ENCODE data around the gene N4BP2L1. TPM values are rescaled to one million over a fixed set of nuclear protein-coding genes. Genes with fewer than 3 reads are reported as not detected.
A peak's percentile ranks its signal among the peaks of the same experiment; 100 is the strongest.

Gene N4BP2L1
- total and polyA plus RNA-seq, 4 donors = 11.0 to 64.6 (median 26.5) TPM

- TF ChIP-seq REST (IDR thresholded peaks at IDR 0.05) (no peak), GABPA (IDR thresholded peaks at IDR 0.05 in 1 of 2, conservative IDR thresholded peaks at IDR 0.05 in 1 of 2) (no peak), SP1 (IDR thresholded peaks at IDR 0.05) (no peak), ZBTB33 (IDR thresholded peaks at IDR 0.05) (no peak)
These were observed 24.8 kb downstream of the N4BP2L1 start (continued) for GRCh38 chr13:32403108-32403507.

- no peak for DNase-seq (ENCODE audit: low spot score)
- no peaks in the 10 kb centered on the region for H3K36me3 ChIP-seq (ENCODE audit: control insufficient read depth in 4 of 4, insufficient read depth in 3 of 4, low read depth in 1 of 4, low read length in 3 of 4)
- H3K4me1 ChIP-seq (ENCODE audit: control insufficient read depth in 4 of 4, insufficient read depth in 4 of 4, low read length in 3 of 4) = no peaks in the 10 kb centered on the region
- H3K27me3 ChIP-seq (ENCODE audit: control insufficient read depth in 4 of 4, insufficient read depth in 4 of 4, low read length in 3 of 4) = no peaks in the 10 kb centered on the region
- no peak for TF ChIP-seq RAD21 (IDR thresholded peaks at IDR 0.05)
- no peak for TF ChIP-seq GABPA (IDR thresholded peaks at IDR 0.05 in 1 of 2, conservative IDR thresholded peaks at IDR 0.05 in 1 of 2)
- TF ChIP-seq TAF1 (conservative IDR thresholded peaks at IDR 0.05) = no peak
- no peak for TF ChIP-seq ZBTB33 (IDR thresholded peaks at IDR 0.05)
- TF ChIP-seq SP1 (IDR thresholded peaks at IDR 0.05) = no peak
- no peak for TF ChIP-seq FOXA2 (IDR thresholded peaks at IDR 0.05)
- no peak for TF ChIP-seq JUND (IDR thresholded peaks at IDR 0.05)
- no peak for TF ChIP-seq HNF4A (conservative IDR thresholded peaks at IDR 0.05)
- no peak for TF ChIP-seq FOXA1 (IDR thresholded peaks at IDR 0.05)
- H3K9ac ChIP-seq (ENCODE audit: low read depth in 1 of 2, low read length in 2 of 2) = peak overlapping the region in 1 of 2 donors; percentile 7
- no peaks in the 10 kb centered on the region for H3K9me3 ChIP-seq (ENCODE audit: control insufficient read depth in 4 of 4, low read length in 3 of 4)
- no peak overlapping the region for H3K27ac ChIP-seq (ENCODE audit: low read depth in 1 of 2, low read length in 2 of 2)
- 93% methylated on average over 4 of the region's 4 CpGs for WGBS
- H3K4me3 ChIP-seq (ENCODE audit: low read depth in 1 of 3, low read length in 3 of 3) = no peak overlapping the region
These were observed 36.8 kb downstream of the N4BP2L1 start for GRCh38 chr13:32391101-32391619.

- Histone ChIP-seq H3K4me3 (ENCODE audit: low read depth in 1 of 3, low read length in 3 of 3) (no peak overlapping the region), H3K9me3 (ENCODE audit: control insufficient read depth in 4 of 4, low read length in 3 of 4) (no peaks in the 10 kb centered on the region), H3K4me1 (ENCODE audit: control insufficient read depth in 4 of 4, insufficient read depth in 4 of 4, low read length in 3 of 4) (no peaks in the 10 kb centered on the region), H3K27me3 (ENCODE audit: control insufficient read depth in 4 of 4, insufficient read depth in 4 of 4, low read length in 3 of 4) (no peaks in the 10 kb centered on the region), H3K27ac (ENCODE audit: low read depth in 1 of 2, low read length in 2 of 2) (no peak overlapping the region), H3K9ac (ENCODE audit: low read depth in 1 of 2, low read length in 2 of 2) (no peak overlapping the region), H3K36me3 (ENCODE audit: control insufficient read depth in 4 of 4, insufficient read depth in 3 of 4, low read depth in 1 of 4, low read length in 3 of 4) (no peaks in the 10 kb centered on the region)
- 89% methylated on average over 1 of the region's 1 CpG for WGBS
- DNase-seq (ENCODE audit: low spot score) = no peak
- TF ChIP-seq FOXA1 (IDR thresholded peaks at IDR 0.05) (no peak), JUND (IDR thresholded peaks at IDR 0.05) (no peak), TAF1 (conservative IDR thresholded peaks at IDR 0.05) (no peak), NR2F2 (IDR thresholded peaks at IDR 0.05) (no peak), YY1 (IDR thresholded peaks at IDR 0.05) (no peak), FOXA2 (IDR thresholded peaks at IDR 0.05) (no peak), HNF4G (IDR thresholded peaks at IDR 0.05) (no peak), RAD21 (IDR thresholded peaks at IDR 0.05) (no peak), SP1 (IDR thresholded peaks at IDR 0.05) (no peak), HNF4A (conservative IDR thresholded peaks at IDR 0.05) (no peak), REST (IDR thresholded peaks at IDR 0.05) (no peak), ATF3 (IDR thresholded peaks at IDR 0.05) (no peak), MAX (IDR thresholded peaks at IDR 0.05) (no peak)
These were observed 37.4 kb downstream of the N4BP2L1 start for GRCh38 chr13:32390484-32390883.
